HG02885 (cell line): Measurements from ENCODE around the gene BLTP2.
"Not testable (repeated sequence)": the region's sequence is repeated elsewhere in the genome, so short reads cannot be mapped to it uniquely, and the experiment has no call there.

ENCODE experiments used
- ATAC-seq: cut with Tn5 transposase; IDR thresholded peaks from one replicate; pipeline ENCODE4 v1.9.1; 2021; ENCODE audit warnings: mild to moderate bottlenecking; ENCODE audit not compliant: unreplicated experiment, poor library complexity

Gene BLTP2

GRCh38 chr17:28644787-28645575, at the start of gene BLTP2:
Gene BLTP2 (minus strand): TSS chr17:28645158. CDS start chr17:28645056, 102 bp downstream.
- ATAC-seq = peak; percentile 96

DNA sequence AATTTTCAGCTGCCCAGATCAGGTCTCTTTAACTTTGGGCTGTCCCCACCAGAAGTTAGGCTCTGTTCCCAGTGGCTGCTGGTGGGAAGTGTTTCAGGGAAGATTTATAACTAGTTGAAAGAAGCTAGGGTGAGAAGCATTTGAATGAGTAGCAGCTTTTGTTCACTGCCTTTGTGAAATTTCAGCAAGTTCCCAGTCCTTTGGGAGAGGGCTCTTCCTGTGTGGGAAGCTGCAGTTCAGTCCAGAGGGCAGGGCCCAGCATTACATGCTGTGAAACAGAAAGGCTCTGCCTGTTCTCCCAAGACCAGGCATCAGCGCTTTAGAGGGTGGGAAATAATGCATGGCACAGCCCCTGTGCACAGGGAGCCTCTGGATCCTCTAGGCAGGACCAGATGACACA, 48.9 kb upstream of the BLTP2 start:
- ATAC-seq = no peak

GRCh38 chr17:28689011-28689410, 44.1 kb upstream of the BLTP2 start:
- ATAC-seq = no peak

DNA sequence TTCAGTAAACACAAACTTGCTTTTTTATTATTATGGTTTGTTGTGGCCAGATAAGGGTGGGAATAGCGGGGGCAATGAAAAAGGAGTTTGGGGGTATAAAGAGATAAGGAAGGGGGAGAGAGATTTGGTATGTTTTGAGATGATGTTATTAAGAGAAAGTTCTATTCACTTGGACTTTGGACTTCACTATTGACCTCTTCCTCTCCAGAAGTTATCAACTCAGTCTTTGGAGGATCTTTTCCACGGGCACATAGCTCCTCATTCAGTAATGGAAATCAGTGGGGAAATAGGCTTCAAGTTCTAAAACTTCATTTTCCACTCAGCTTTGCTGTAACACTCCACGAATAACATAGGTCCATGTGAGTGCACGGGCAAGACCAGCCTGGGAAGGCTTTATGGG, 43.5 kb upstream of the BLTP2 start:
- no peak for ATAC-seq

- ATAC-seq = no peak
Measured at GRCh38 chr17:28686296-28686695, 41.3 kb upstream of the BLTP2 start.

DNA sequence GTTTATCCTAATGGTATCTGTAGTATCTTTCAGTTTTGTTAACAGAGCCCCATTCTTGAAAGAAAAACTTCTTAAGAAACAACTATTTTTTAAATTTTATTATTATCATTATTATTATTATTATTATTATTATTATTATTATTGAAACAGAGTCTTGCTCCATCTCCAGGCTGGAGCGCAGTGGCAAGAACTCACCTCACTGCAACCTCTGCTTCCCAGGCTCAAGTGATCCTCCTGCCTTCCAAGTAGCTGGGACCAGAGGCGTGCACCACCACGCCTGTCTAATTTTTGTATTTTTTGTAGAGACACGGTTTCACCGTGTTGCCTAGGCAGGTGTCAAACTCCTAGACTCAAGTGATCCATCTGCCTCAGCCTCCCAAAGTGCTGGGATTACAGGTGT, 40.4 kb upstream of the BLTP2 start:
- ATAC-seq = no peak

GRCh38 chr17:28684963-28685362, 40.0 kb upstream of the BLTP2 start:
- no peak for ATAC-seq

- no peak for ATAC-seq
Measured at GRCh38 chr17:28682655-28683054, 37.7 kb upstream of the BLTP2 start.

GRCh38 chr17:28675980-28676379, 31.0 kb upstream of the BLTP2 start:
- no peak for ATAC-seq

GRCh38 chr17:28675490-28675889, 30.5 kb upstream of the BLTP2 start:
- ATAC-seq = no peak

DNA sequence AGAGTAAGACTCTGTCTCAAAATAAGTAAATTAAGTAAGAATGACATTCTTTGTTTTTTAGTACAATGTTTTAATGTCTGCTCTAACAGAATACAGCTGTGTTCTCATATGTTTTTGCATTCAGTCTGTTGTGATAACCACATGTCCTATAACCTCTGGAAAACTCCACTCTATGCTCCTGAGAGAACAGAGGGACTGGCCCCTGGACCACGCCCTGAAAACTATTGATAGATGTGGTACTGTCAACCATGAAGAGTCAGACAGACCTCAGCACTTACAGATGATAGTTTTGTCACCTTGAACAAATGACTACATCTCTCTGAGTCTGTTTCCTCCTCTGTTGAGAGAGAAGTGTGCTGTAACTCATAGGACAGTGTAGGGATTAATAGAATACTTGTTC, 25.0 kb upstream of the BLTP2 start:
- no peak for ATAC-seq

- no peak for ATAC-seq
Measured at GRCh38 chr17:28667870-28668269, 22.9 kb upstream of the BLTP2 start.

- no peak for ATAC-seq
Measured at GRCh38 chr17:28665994-28666393, 21.0 kb upstream of the BLTP2 start.

DNA sequence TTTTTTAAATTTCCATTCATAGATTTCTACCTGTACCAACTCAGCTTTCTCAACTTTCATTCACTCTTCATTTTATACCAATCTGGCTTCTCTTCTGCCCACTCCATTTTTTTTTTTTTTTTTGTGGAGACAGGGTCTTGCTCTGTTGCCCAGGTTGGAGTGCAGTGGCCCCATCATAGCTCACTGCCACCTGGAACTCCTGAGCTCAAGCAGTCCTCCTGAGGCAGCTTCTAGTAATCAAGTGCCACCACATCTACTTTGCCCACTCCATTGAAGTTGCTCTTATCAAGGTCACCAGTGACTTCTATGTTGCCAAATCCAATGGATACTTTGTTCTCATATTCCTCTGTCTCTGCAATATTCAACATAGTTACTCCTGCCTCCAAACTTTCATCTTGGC, 18.8 kb upstream of the BLTP2 start:
- no peak for ATAC-seq

- no peak for ATAC-seq
Measured at GRCh38 chr17:28662527-28662829, 17.5 kb upstream of the BLTP2 start.

GRCh38 chr17:28661635-28662526, 16.9 kb upstream of the BLTP2 start, which contains the start of the genes SDF2 and SUPT6H:
Gene SDF2 (minus strand): TSS chr17:28661906. CDS start chr17:28661876, 30 bp downstream.
Gene SUPT6H (plus strand): TSS chr17:28662205. CDS start chr17:28673402, 11,197 bp downstream.
- ATAC-seq = peak; percentile 86

GRCh38 chr17:28659497-28659881, 14.5 kb upstream of the BLTP2 start:
- not testable (repeated sequence) for ATAC-seq

GRCh38 chr17:28658766-28659496, 14.0 kb upstream of the BLTP2 start:
- ATAC-seq = not testable (repeated sequence)

- not testable (repeated sequence) for ATAC-seq
Measured at GRCh38 chr17:28658342-28658741, 13.4 kb upstream of the BLTP2 start.

- no peak for ATAC-seq
Measured at GRCh38 chr17:28657756-28658155, 12.8 kb upstream of the BLTP2 start.

DNA sequence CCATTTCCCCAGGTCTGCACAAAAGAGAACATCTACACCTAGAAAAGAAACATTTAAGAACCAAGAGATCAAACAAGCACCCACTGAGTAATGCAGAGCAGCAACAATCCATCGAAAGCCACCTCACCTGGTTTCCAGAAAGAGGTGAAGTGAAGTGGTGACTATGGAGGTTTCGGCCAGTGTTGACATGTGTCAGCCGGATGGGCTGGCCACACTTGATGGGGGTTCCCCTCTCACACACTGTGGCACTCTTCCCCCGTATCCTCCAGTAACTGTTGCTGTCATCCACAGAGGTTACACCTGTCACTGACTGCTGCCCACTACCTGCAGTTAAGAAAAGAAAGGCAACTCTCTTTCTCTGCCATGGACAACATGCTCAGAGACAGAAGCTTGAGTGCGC, 10.2 kb upstream of the BLTP2 start:
- ATAC-seq = no peak
